SW480 (cell line): ENCODE measurements around the gene DNAJC7.
"Not testable (repeated sequence)": the region's sequence is repeated elsewhere in the genome, so short reads cannot be mapped to it uniquely, and the experiment has no call there.

ENCODE experiments used
- DNase-seq: peaks from one replicate; pipeline ENCODE4 v3.0.0-alpha.2; 2016; ENCODE audit warnings: low spot score

The DNAJC7 gene

GRCh38 chr17:41957031-41957868 is 60.0 kb downstream of the DNAJC7 start:
- DNase-seq, result no peak

DNA sequence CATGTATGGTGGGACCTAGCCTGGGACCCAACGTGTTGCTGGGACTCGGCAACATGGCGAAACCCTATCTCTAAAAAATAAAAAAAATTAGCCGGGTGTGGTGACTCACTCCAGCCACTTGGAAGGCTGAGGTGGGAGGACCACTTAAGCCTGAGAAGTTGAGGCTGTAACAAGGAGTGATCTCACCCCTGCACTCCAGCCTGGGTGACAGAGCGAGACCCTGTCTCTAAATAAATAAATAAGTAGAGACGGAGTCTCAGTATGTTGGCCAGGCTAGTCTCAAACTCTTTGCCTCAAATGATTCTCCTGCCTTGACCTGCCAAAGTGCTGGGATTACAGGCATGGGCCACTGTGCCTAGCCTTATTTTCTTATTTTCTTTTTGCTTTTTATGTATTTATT is 60.7 kb downstream of the DNAJC7 start:
- DNase-seq, result no peak

GRCh38 chr17:41948762-41949460 is 68.3 kb downstream of the DNAJC7 start:
- no peak for DNase-seq

GRCh38 chr17:41944943-41945342 is 72.3 kb downstream of the DNAJC7 start:
- no peak for DNase-seq

- no peak for DNase-seq
These were observed 73.7 kb downstream of the DNAJC7 start for GRCh38 chr17:41943492-41943891.

GRCh38 chr17:41942626-41943373 is 74.4 kb downstream of the DNAJC7 start:
- no peak for DNase-seq

GRCh38 chr17:41941168-41941567 is 76.1 kb downstream of the DNAJC7 start:
- DNase-seq, result no peak

DNA sequence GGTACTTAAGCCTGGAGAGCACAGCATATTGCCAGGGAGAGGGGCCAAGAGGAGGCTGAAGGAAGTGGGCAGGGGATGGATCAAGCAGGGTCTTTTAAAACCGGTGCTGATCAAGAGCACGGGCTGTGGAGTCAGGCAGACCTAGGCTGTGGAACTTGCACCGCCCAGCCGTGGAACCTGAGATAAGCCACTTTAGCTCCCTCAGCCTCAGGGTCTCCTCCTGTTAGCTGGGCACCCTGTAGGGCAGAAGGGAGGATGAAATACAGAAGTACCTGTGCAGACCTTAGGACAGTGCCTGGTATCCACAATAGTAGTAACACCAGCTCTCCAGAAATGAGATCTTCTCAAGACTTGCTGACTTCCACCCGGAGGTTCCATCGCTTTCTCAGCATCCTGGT is 77.5 kb downstream of the DNAJC7 start:
- no peak for DNase-seq

GRCh38 chr17:41939044-41939692 is 78.1 kb downstream of the DNAJC7 start:
- no peak for DNase-seq

DNA sequence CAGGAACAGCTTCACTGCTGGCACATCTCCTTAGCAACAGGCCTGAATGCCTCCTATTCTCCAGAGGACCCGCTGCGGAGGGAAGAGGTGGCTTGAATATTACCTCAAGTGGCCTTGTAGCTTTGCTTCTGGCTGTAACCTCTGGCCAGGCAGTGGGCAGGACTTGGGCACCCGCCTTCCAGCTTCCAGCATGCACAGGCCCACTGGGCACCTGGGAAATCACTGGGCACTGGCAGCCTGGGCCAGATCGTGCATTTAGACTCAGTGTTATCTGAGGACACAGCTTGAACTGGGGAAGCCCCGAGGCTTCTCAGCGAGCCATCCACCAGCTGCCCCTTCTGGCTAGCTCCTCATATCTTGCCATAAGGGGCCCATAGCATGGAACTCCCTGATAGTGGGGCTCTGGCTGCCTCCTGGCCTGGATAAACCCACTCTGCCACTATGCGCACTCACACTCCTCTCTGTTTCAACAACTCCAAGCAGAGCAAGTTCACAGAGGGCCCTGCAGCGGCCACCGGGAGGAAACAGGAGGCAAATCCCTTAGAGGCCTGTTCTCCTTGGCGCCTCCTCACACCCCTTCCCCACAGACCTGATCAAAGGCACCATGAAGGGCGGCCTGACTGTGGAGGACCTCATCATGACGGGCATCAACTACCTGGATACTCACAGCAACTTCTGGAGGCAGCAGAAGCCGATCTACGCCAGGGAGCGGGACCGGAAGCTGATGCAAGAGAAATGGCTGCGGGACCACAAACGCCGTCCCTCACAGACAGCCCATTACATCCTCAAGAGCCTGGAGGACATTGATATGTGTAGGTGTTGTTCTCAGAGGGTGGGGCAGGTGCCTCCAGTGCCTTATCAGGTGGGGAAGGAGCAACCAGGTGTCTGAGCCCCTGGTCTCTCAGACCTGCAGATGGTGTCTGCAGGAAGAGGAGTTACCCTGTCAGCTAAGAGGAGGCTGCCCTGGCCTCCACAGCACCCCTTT is 79.0 kb downstream of the DNAJC7 start:
- no peak for DNase-seq

- DNase-seq, result no peak
These were observed 81.6 kb downstream of the DNAJC7 start for GRCh38 chr17:41935641-41936040.

DNA sequence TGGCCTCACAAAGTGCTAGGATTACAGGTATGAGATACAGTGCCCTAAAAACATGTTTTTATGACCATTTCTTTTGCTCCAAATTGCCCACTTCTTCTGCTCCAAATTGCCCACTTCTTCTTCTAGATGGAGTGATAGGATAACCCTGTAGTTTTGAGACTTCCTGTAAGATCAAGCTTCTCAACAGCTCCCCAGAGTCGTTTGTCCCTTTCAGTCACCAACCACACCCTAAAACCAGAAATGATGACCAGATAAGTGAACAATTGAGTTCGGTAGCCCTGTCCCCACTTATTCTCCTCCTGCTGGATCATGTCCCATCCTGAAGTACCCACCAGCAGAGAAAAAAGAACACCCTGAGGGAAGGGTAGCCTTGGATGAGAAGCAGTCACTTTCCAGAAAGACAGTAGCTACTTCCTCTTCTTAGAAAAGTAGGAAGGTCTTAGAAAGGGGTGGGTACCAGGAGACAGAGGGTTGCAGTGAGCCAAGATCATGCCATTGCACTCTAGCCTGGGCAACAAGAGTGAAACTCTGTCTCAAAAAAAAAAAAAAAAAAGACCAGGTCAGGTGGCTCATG is 84.3 kb downstream of the DNAJC7 start:
- DNase-seq, result no peak

GRCh38 chr17:41931715-41932114 is 85.5 kb downstream of the DNAJC7 start:
- DNase-seq, result not testable (repeated sequence)

GRCh38 chr17:41930833-41931156 is 86.4 kb downstream of the DNAJC7 start:
- DNase-seq, result not testable (repeated sequence)

DNA sequence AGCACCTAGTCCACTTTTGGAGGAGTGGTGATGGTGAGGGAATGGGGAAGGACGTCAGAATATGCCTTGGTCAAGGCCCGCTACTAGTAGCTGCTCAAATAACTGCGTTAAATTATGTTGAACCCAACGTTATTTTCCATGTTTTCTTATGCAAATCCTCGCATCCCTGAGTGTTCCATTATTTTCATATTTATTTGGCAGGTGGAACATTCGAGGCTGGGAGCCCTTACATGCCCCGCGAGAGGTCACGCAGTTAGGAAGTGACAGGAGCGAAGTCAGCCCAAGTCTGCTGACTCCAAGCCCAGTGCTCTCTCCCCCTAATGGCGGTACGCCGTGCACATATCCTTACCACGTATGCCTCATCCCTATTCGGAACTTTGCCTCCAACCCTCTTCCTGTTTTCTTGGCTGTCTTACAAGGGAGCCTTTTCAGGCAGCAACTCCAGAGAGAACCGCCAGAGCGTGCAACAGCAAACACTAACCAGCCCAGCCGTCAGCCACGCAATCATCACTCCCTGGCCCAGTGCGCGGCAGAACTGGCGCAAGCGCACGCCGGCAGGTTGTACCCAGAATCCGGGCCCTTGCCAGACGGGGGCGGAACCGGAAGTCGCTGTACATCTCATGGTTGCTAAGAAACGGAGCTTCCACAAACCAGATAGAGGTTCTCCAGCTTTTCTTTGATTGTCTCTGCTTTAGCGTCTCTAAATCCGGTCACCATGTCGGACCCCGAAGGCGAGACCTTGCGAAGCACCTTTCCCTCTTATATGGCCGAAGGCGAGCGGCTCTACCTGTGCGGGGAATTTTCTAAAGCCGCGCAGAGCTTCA is 87.0 kb downstream of the DNAJC7 start, which contains the start of gene ODAD4:
Gene ODAD4, plus strand, starts transcription at position 609 of the 824 bp plus-strand sequence. Its CDS starts 107 bp downstream, at position 716.
- DNase-seq, result peak; percentile 94

DNA sequence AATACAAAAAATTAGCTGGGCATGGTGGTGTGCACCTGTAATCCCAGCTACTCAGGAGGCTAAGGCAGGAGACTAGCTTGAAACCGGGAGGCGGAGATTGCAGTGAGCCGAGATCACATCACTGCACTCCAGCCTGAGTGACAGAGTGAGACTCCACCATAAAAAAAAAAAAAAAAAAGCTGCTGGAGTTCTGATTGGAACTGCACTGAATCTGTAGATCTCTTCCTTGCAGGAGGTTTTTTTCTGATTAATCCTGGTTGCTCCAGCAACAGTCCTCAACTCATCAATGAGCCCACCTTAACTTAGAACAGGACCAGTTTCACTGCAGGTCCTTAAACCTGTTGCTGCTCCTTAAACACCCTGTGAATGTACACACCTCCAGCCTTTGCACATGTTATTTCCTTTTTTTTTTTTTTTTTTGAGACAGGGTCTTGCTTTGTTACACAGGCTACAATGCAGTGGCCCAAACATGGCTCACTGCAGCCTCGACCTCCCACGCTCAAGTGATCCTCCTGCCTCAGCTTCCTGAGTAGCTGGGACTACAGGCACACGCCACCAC is 88.5 kb downstream of the DNAJC7 start:
- no peak for DNase-seq
